ENCODE measurements around the gene GID8.

The GID8 gene

GRCh38 chr20:62991196-62991807 lies 53.4 kb downstream of the GID8 start:
- DNase-seq, result no peak

- DNase-seq, result no peak
Measured at GRCh38 chr20:62991863-62992262, 53.9 kb downstream of the GID8 start.

GRCh38 chr20:62993856-62994494 lies 56.0 kb downstream of the GID8 start:
- no peak for DNase-seq

- no peak for DNase-seq
Measured at GRCh38 chr20:62994869-62995281, 56.9 kb downstream of the GID8 start.

- no peak for DNase-seq
Measured at GRCh38 chr20:62995481-62995880, 57.5 kb downstream of the GID8 start.

GRCh38 chr20:62995898-62996595 lies 58.1 kb downstream of the GID8 start:
- DNase-seq, result no peak

- DNase-seq, result no peak
Measured at GRCh38 chr20:62996596-62996982, 58.6 kb downstream of the GID8 start.

DNA sequence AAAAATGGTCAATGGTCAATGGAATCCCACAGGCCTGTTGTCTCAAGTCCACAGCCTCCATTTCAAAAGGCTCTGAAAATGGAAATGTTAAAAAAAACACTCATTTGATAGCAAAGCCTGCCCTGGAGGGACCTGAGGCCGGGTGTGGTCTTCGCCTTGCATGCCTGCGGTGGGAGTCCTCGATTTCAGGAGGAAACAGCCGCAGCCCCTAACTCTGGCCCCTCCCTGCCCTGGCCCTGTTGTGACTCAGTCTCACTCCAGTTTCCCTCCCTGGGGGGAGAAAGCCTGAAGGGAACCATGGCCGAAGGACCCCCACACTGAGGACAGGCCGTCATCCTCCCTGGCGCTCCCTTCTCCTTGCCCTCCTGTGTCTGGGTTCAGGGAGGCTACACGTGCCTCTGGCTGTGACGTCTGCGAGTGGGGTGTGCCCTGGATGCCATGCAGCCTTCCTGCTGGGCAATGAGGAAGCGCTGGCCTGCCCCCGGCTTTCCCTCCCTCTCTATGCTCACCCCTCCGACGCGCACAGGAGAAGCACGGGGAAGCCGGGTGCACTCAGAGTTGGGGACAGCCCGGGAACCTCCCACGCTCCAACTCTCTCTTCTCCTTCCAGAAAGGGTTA lies 59.6 kb downstream of the GID8 start:
- DNase-seq, result no peak
